ENCODE measurements around the gene DISC1.

The DISC1 gene

GRCh38 chr1:231612393-231613089 is 14.0 kb upstream of the DISC1 start:
- no peak for TF ChIP-seq RAD21 (IDR thresholded peaks at IDR 0.05; ENCODE audit: low read depth)
- TF ChIP-seq TAF1 (IDR thresholded peaks at IDR 0.05; ENCODE audit: low read depth): no peak
- no peak for TF ChIP-seq CREB1 (IDR thresholded peaks at IDR 0.05; ENCODE audit: low read depth)
- TF ChIP-seq CEBPB (IDR thresholded peaks at IDR 0.05): no peak
- TF ChIP-seq EGR1 (IDR thresholded peaks at IDR 0.05): no peak
- no peak for TF ChIP-seq USF1 (IDR thresholded peaks at IDR 0.05)
- no peak for TF ChIP-seq TCF12 (IDR thresholded peaks at IDR 0.05; ENCODE audit: low read depth)
- TF ChIP-seq TEAD4 (IDR thresholded peaks at IDR 0.05): no peak

- TF ChIP-seq TEAD4 (IDR thresholded peaks at IDR 0.05) (no peak), CREB1 (IDR thresholded peaks at IDR 0.05; ENCODE audit: low read depth) (no peak), TAF1 (IDR thresholded peaks at IDR 0.05; ENCODE audit: low read depth) (no peak), NFIC (IDR thresholded peaks at IDR 0.05) (no peak)
- TF ChIP-seq, protein P1, sequence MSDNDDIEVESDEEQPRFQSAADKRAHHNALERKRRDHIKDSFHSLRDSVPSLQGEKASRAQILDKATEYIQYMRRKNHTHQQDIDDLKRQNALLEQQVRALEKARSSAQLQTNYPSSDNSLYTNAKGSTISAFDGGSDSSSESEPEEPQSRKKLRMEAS (IDR thresholded peaks at IDR 0.05): no peak
Measured at GRCh38 chr1:231613419-231614349, 12.9 kb upstream of the DISC1 start.

GRCh38 chr1:231616667-231617066 is 9.9 kb upstream of the DISC1 start:
- no peak for TF ChIP-seq NFIC (IDR thresholded peaks at IDR 0.05)
- no peak for TF ChIP-seq TCF12 (IDR thresholded peaks at IDR 0.05; ENCODE audit: low read depth)
- no peak for TF ChIP-seq REST (IDR thresholded peaks at IDR 0.05; ENCODE audit: low read depth)

DNA sequence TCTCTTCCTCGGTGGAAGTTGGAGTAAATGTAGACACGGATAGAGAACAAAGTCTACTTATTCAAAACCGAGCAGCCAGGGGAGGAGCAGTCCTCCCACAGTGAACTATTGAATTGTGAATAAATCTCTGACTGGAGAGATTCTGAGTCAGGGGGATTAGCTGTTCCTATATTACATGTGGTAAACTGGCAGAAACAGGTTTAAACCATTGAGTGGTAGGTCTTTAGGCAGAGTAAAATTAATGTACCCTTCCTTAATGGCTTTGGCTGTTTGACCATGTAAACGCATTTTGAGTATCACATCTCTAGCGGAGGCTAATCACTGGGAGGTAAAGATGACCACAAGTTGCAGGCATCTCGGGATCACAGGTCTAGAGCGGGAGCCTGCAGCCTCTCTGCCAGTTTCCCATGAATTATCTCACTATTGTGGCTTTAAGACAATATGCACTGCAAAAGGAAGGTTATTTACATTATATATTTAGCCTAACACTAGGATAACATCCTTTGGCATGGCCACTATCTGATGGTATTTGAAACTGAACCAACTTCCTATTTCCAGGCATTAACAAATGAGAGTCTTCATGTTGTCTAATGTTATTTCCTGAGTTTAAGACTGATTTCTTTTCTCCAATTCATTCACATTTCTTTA is 7.9 kb upstream of the DISC1 start:
- TF ChIP-seq EGR1 (IDR thresholded peaks at IDR 0.05): no peak
- no peak for TF ChIP-seq TCF12 (IDR thresholded peaks at IDR 0.05; ENCODE audit: low read depth)
- no peak for TF ChIP-seq REST (IDR thresholded peaks at IDR 0.05; ENCODE audit: low read depth)
- no peak for TF ChIP-seq YY1 (IDR thresholded peaks at IDR 0.05; ENCODE audit: low read depth)
- TF ChIP-seq ZBTB7A (IDR thresholded peaks at IDR 0.05; ENCODE audit: low read depth): no peak
- TF ChIP-seq NFIC (IDR thresholded peaks at IDR 0.05): no peak
- TF ChIP-seq FOXM1 (IDR thresholded peaks at IDR 0.05; ENCODE audit: borderline replicate concordance, low read depth): no peak
- TF ChIP-seq CREB1 (IDR thresholded peaks at IDR 0.05; ENCODE audit: low read depth): no peak
- TF ChIP-seq, protein P1 (IDR thresholded peaks at IDR 0.05): no peak
- TF ChIP-seq USF1 (IDR thresholded peaks at IDR 0.05): no peak
- no peak for TF ChIP-seq RAD21 (IDR thresholded peaks at IDR 0.05; ENCODE audit: low read depth)
- no peak for TF ChIP-seq TAF1 (IDR thresholded peaks at IDR 0.05; ENCODE audit: low read depth)

DNA sequence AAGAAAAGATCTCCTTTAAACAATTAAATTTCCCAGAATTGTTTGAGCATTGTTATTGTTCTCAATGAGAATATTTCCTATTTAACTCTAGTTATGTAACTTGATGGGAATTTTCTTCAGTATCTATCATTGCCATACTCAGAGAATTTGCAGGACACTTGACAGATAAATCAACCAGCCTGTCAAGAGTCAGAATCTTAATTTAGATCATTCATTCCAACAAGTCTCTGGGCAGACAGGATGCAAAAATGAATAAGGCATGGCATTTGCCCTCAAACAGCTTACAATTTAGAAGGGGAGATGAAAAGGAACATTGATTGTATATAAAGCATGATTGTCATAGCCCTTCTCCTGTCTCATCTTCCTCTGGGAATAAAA is 7.3 kb upstream of the DISC1 start:
- TF ChIP-seq EP300 (IDR thresholded peaks at IDR 0.05; ENCODE audit: borderline replicate concordance): no peak
- no peak for TF ChIP-seq REST (IDR thresholded peaks at IDR 0.05; ENCODE audit: low read depth)
- no peak for TF ChIP-seq YY1 (IDR thresholded peaks at IDR 0.05; ENCODE audit: low read depth)
- no peak for TF ChIP-seq NFIC (IDR thresholded peaks at IDR 0.05)

All from Ishikawa (cell line).